Caco-2 (cell line): Measurements from ENCODE around the gene TCF12. TPM values are rescaled to one million over a fixed set of nuclear protein-coding genes. Genes with fewer than 3 reads are reported as not detected.

ENCODE experiments used
- BruUV-seq: library from RNA; stranded (reverse); fragments of 400-500 nt; replicated peaks from 2 replicates; lab custom pipeline; 2021; lab: Mats Ljungman, UMichigan
- CTCF ChIA-PET: fragments of 300-600 bp; sonication (Branson Sonifier 250); formaldehyde crosslinking; loops from one replicate; lab custom pipeline; 2022; ENCODE audit warnings: antibody characterized with exemption; lab: Charles Lee
- POLR2A ChIA-PET: fragments of 300-600 bp; sonication (Branson Sonifier 250); formaldehyde crosslinking; loops from one replicate; lab custom pipeline; 2022; ENCODE audit warnings: antibody characterized with exemption; lab: Charles Lee
- DNase-seq, 2 experiments: peaks; one replicate each; pipeline versions ENCODE4 v3.0.0 to v3.0.0-alpha.2; 2020 to 2022
- H3K27me3 ChIP-seq: replicated peaks from 2 replicates; pipeline ENCODE4 v1.6.0; 2011; ENCODE audit warnings: low read length; ENCODE audit not compliant: control insufficient read depth, insufficient read depth
- H3K36me3 ChIP-seq: 2 replicates; pipeline ENCODE4 v1.5.1; 2011; ENCODE audit warnings: low read length; ENCODE audit not compliant: control insufficient read depth, insufficient read depth
- H3K4me1 ChIP-seq: fragments of 250-450 bp; sonication (Bioruptor Pico); 2 replicates; pipeline ENCODE4 v1.5.1; 2020; ENCODE audit warnings: mild to moderate bottlenecking
- H3K4me3 ChIP-seq: 2 replicates; pipeline ENCODE4 v1.5.1; 2011; ENCODE audit warnings: low read depth, mild to moderate bottlenecking, control low read depth, low read length
- H3K9me3 ChIP-seq: fragments of 250-450 bp; sonication (Bioruptor Pico); 2 replicates; pipeline ENCODE4 v1.5.1; 2020; ENCODE audit warnings: mild to moderate bottlenecking, moderate library complexity
- H3K27ac Mint-ChIP-seq: one replicate; pipeline ENCODE4 v1.8.0; 2022; ENCODE audit warnings: mixed read lengths; ENCODE audit not compliant: unreplicated experiment
- H3K27me3 Mint-ChIP-seq: one replicate; pipeline ENCODE4 v1.8.0; 2022; ENCODE audit warnings: mixed read lengths; ENCODE audit not compliant: insufficient read depth, unreplicated experiment
- H3K36me3 Mint-ChIP-seq: one replicate; pipeline ENCODE4 v1.8.0; 2022; ENCODE audit warnings: mild to moderate bottlenecking, mixed read lengths; ENCODE audit not compliant: insufficient read depth, unreplicated experiment
- H3K4me1 Mint-ChIP-seq: one replicate; pipeline ENCODE4 v1.8.0; 2022; ENCODE audit warnings: low read depth, mixed read lengths; ENCODE audit not compliant: unreplicated experiment
- H3K4me3 Mint-ChIP-seq: one replicate; pipeline ENCODE4 v1.8.0; 2022; ENCODE audit warnings: mild to moderate bottlenecking, moderate library complexity, mixed read lengths; ENCODE audit not compliant: unreplicated experiment
- H3K9me3 Mint-ChIP-seq: one replicate; pipeline ENCODE4 v1.8.0; 2022; ENCODE audit warnings: mixed read lengths; ENCODE audit not compliant: unreplicated experiment
- CTCF ChIP-seq, 2 experiments: fragments of 200-600 bp in 1 of 2; IDR thresholded peaks; 1 replicate in 1 of 2; 2 replicates in 1 of 2; pipeline versions ENCODE4 v1.5.1 to v1.8.0; 2011 to 2022; ENCODE audit warnings: antibody characterized with exemption in 1 of 2, control low read depth in 1 of 2, inconsistent platforms in 1 of 2, low read depth in 1 of 2, low read length in 1 of 2, mild to moderate bottlenecking in 1 of 2, moderate library complexity in 1 of 2; ENCODE audit not compliant: insufficient read depth in 1 of 2, severe bottlenecking in 1 of 2, unreplicated experiment in 1 of 2
- intact Hi-C: fragments of 100-400 bp; cut with micrococcal nuclease; formaldehyde crosslinking; loops from one replicate; pipeline ENCODE4 v1.10.0; 2022; ENCODE audit not compliant: unreplicated experiment
- total RNA-seq: library from RNA; stranded (reverse); gene quantifications from 2 replicates; pipeline ENCODE4 v1.2.3, GENCODE V29; 2022

TCF12 gene
- total RNA-seq, 1 experiment from 2014 or later, result 64.4 TPM

DNA sequence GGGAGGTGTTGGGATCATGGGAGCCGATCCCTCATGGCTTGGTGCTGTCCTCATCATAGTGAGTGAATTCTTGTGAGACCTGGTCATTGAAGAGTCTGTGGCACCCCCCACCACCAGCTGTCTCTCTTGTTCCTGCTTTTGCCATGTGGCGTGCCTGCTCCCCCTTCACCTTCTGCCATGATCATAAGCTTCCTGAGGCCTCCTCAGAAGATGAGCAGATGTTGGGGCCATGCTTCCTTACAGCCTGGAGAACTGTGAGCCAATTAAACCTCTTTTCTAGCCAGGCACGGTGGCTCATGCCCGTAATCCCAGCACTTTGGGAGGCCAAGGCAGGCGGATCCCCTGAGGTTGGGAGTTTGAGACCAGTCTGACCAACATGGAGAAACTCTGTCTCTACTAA lies 420.9 kb downstream of the TCF12 start:
- no TSS peak for BruUV-seq
- no peaks in the 10 kb centered on the region for H3K27me3 ChIP-seq
- H3K9me3 ChIP-seq, result no peaks in the 10 kb centered on the region
- peaks cover 5% of the 10 kb centered on the region for H3K4me1 ChIP-seq
- no peak for TF ChIP-seq CTCF (IDR thresholded peaks at IDR 0.05; ENCODE audit: insufficient read depth in 1 of 2, low read depth in 1 of 2, low read length in 1 of 2, severe bottlenecking in 1 of 2, unreplicated experiment in 1 of 2)
- Mint-ChIP-seq H3K27me3 (no peaks in the 10 kb centered on the region), H3K27ac (no peak overlapping the region), H3K4me3 (no peak overlapping the region), H3K36me3 (no peaks in the 10 kb centered on the region), H3K9me3 (no peaks in the 10 kb centered on the region), H3K4me1 (peaks cover 9% of the 10 kb centered on the region)
- ChIA-PET POLR2A (no interaction called here), CTCF (interaction anchor here (1.0 to 6.0 kb wide), 2 partner anchors 189 to 194 kb away, joined by 5 to 148 read pairs; no protein-coding TSS in a partner anchor)
- no peak for DNase-seq
- no peak overlapping the region for H3K4me3 ChIP-seq
- intact Hi-C loops, result no loop called here
- no peaks in the 10 kb centered on the region for H3K36me3 ChIP-seq

Other genes starting within 250 kb of the TCF12 start
- 28.7 and 31.0 TPM in 2 replicates for gene ZNF280D, start 185.1 kb upstream of the TCF12 start, total RNA-seq